Right atrium auricular region (tissue), 2 donors: ENCODE data around the gene C10orf71. TPM values are rescaled to one million over a fixed set of nuclear protein-coding genes. Genes with fewer than 3 reads are reported as not detected.

Experiments used
- DNase-seq: peaks from one replicate; pipeline ENCODE4 v3.0.0-alpha.2; 2019; ENCODE audit warnings: low spot score
- H3K27ac ChIP-seq, 2 donors: fragments of 200-600 bp; sonication (generic); 1 replicate in 1 of 2; 2 replicates in 1 of 2; pipeline ENCODE4 v1.5.1; 2016 to 2019
- H3K27me3 ChIP-seq, 2 donors: fragments of 200-600 bp; sonication (generic); one replicate each; pipeline versions ENCODE4 v1.5.1 to v1.6.0; 2017 to 2019
- H3K36me3 ChIP-seq: fragments of 200-600 bp; sonication (generic); one replicate; pipeline ENCODE4 v1.5.1; 2016
- H3K4me1 ChIP-seq, 2 donors: fragments of 200-600 bp; sonication (generic); one replicate each; pipeline versions ENCODE4 v1.5.1 to v1.6.0; 2017 to 2019
- H3K4me3 ChIP-seq, 2 donors: fragments of 200-600 bp; sonication (generic); 1 replicate in 1 of 2; 2 replicates in 1 of 2; pipeline ENCODE4 v1.5.1; 2017 to 2019; ENCODE audit warnings: mild to moderate bottlenecking in 1 of 2, moderate library complexity in 1 of 2
- H3K9me3 ChIP-seq, 2 donors: fragments of 200-600 bp; sonication (generic); one replicate each; pipeline ENCODE4 v1.5.1; 2019
- total RNA-seq, 2 donors: library from RNA; depleted of rRNA; stranded (reverse); fragments of >200 nt; gene quantifications; one replicate each; pipeline ENCODE4 v1.1.0, GENCODE V29; 2016
- TF ChIP-seq, protein P1 (sequence below), 2 donors: fragments of 200-600 bp; sonication (generic); IDR thresholded peaks; one replicate each; pipeline ENCODE4 v1.5.1; 2019; ENCODE audit warnings: antibody characterized with exemption in 2 of 2

The C10orf71 gene, protein sequence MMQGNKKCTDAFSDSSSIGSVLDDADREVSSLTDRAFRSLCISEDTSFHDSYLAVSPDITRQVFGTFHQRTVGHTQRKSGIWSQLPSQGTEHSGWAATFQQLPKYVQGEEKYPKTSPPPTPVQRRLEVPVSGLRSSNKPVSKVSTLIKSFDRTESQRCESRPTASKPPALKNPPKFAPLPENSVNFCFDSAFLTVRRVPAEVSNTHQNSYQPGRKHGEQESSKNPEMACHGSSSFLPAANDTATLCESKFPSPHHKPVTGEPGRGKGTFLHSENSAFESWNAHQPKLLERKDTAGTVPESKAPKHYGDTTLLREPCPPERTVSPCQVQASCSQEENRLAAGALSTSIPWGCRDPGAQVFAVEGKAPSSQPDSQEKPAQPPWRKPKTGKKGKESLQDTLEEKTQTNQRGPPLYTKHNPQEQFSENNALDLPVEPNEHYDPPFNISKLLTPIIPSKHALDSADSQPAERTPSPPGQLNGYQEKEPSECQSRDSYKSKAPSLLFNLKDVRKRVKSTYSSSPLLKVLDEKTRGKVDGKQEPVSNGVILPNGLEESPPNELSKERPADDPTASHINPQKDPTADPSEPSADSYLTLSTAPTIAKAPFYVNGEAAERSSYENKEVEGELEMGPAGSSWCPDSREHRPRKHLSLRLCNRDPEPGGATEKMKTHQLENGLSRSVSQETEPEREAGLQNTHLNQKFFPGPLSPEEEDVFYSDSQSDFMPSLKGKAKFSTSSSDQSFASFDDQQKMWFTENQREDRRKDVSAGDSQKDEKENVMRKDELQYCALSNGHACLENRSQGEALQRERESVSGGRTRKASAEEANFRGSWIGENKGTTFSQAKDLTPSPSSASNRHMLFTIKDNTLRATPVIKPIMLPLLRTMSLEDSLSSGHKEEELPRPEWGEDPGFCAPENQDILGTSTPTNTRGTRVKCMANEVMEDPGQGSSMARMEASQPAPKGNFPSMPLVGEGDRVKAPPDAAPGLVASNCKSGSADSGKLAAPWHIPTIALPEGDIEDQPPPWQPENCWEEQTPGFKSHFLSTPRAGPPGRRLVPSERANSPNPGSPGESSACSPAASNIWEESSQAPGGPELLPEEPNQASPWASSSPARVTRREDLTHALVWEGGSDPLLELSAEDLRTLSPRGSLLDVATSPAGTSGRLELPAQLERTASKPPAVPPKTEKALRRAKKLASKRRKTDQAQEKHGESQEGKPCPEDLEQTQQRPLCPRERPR (N-terminal part only)
- total RNA-seq = 10 to 100 TPM; 34.9 to 48.2 TPM

DNA sequence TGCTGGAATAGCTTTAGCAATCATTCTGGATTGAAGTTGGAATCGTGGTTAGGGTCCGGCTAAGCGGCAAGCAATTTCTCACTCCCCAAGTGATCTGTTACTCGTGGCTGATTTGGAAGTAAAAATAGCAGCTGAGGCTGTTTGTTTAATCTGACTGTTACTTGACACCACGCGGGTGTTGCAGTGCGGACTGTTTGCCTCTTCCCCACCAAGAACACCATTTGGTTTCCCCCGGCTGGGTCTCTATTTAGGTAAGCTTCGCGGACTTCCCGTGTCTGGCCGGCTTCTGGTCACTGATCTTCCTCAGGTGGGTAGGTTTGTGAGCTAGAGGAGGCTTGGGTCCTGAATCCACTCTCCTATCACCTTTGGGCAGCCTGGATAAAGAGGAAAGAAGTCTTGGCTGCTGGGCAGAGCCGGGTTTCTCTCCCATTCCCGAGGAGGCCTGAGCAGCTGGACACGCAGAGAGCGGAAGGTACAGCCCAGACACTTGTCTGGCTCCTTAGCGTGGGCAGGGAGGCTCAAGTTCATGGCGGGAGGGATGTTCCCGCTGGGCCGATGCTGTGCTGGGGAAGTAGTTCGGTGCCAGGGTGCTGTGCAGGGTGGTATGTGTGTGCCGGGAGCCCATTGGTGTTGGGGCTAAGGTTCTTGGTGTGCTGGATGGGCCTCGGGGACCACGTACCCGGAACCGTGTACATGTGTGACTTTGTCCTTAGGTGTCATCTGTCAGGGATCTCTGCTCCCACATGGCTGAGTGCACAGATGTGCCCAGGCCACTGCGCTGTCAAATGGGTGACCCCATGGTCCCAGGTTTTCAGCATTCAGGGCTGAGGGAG is at the start of gene C10orf71:
TSS of gene C10orf71 (plus strand) at position 188 of the 833 bp plus-strand sequence. CDS start 23,376 bp downstream, outside the sequence.
- TF ChIP-seq, protein P1, sequence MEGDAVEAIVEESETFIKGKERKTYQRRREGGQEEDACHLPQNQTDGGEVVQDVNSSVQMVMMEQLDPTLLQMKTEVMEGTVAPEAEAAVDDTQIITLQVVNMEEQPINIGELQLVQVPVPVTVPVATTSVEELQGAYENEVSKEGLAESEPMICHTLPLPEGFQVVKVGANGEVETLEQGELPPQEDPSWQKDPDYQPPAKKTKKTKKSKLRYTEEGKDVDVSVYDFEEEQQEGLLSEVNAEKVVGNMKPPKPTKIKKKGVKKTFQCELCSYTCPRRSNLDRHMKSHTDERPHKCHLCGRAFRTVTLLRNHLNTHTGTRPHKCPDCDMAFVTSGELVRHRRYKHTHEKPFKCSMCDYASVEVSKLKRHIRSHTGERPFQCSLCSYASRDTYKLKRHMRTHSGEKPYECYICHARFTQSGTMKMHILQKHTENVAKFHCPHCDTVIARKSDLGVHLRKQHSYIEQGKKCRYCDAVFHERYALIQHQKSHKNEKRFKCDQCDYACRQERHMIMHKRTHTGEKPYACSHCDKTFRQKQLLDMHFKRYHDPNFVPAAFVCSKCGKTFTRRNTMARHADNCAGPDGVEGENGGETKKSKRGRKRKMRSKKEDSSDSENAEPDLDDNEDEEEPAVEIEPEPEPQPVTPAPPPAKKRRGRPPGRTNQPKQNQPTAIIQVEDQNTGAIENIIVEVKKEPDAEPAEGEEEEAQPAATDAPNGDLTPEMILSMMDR (IDR thresholded peaks at IDR 0.05) = no peak
- no peaks in the 10 kb centered on the region for H3K9me3 ChIP-seq
- no peak for DNase-seq
- peak within 1 kb of the TSS; percentile 90 to 96 for H3K27ac ChIP-seq
- H3K27me3 ChIP-seq = no peaks in the 10 kb centered on the region
- no peaks in the 10 kb centered on the region for H3K36me3 ChIP-seq
- H3K4me3 ChIP-seq = peak within 1 kb of the TSS; percentile 49 to 54
- H3K4me1 ChIP-seq = peaks cover 0 to 63% of the 10 kb centered on the region in 2 donors

DNA sequence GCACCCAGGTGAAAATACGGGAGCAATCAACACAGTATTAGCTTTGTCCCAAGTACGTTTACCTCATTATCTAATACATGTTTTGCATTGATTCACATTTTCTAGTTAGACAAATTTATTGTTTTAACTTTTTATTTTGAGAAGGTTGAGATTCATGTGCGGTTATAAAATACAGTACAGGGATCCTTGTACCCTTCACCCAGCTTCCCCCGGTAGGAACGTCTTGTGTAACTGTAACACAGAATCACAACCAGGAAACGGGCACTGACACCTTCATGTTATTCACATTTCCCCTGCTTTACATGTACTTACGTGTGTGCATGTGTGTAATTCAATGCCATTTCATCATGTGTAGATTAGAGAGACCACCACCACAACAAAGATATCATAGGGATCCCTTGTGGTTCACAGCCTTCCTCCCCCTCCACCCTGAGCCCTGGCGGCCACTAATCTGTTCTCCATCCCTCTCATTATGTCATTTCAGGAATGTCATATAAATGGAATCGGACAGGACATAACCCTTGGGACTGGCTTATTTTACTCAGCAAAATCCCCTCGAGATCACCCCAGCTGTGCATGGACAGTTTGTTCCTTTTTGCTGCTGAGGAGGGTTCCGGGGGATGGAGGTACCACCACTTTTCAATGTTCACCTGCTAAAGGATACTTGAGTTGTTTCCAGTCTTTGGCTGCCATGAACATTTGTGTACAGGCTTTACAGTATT is 46.5 kb upstream of the C10orf71 start:
- H3K27ac ChIP-seq = no peak overlapping the region
- no peak overlapping the region for H3K4me3 ChIP-seq
- no peak for DNase-seq
- H3K9me3 ChIP-seq = no peaks in the 10 kb centered on the region
- H3K4me1 ChIP-seq = no peaks in the 10 kb centered on the region
- no peaks in the 10 kb centered on the region for H3K36me3 ChIP-seq
- TF ChIP-seq, protein P1 (IDR thresholded peaks at IDR 0.05) = no peak
- no peaks in the 10 kb centered on the region for H3K27me3 ChIP-seq

- H3K4me3 ChIP-seq = no peak overlapping the region
- no peaks in the 10 kb centered on the region for H3K9me3 ChIP-seq
- DNase-seq = no peak
- TF ChIP-seq, protein P1 (IDR thresholded peaks at IDR 0.05) = no peak
- no peaks in the 10 kb centered on the region for H3K4me1 ChIP-seq
- no peaks in the 10 kb centered on the region for H3K27me3 ChIP-seq
- no peaks in the 10 kb centered on the region for H3K36me3 ChIP-seq
- no peak overlapping the region for H3K27ac ChIP-seq
Observed at GRCh38 chr10:49253340-49253906, 45.5 kb upstream of the C10orf71 start.

- H3K27ac ChIP-seq = no peak overlapping the region
- H3K4me1 ChIP-seq = no peaks in the 10 kb centered on the region
- no peaks in the 10 kb centered on the region for H3K36me3 ChIP-seq
- no peak overlapping the region for H3K4me3 ChIP-seq
- DNase-seq = no peak
- no peaks in the 10 kb centered on the region for H3K9me3 ChIP-seq
- TF ChIP-seq, protein P1 (IDR thresholded peaks at IDR 0.05) = no peak
- no peaks in the 10 kb centered on the region for H3K27me3 ChIP-seq
Observed at GRCh38 chr10:49254150-49254549, 44.8 kb upstream of the C10orf71 start.
